HCT116 (cell line): ENCODE results near the gene ADAM19.

Experiments used
- EGR1 ChIP-seq: IDR thresholded peaks from 2 replicates; pipeline ENCODE4 v1.6.1; 2012; ENCODE audit warnings: low read depth
- POLR2A ChIP-seq: IDR thresholded peaks from 2 replicates; pipeline ENCODE4 v1.7.0; 2011; ENCODE audit warnings: borderline replicate concordance; ENCODE audit not compliant: insufficient read depth, insufficient read length; ENCODE audit errors: extremely low read depth

- TF ChIP-seq POLR2A (no peak), EGR1 (no peak)
Measured at GRCh38 chr5:157559301-157559700, 16.3 kb downstream of the ADAM19 start.
